ENCODE measurements around the gene ACP4.
"Not testable (repeated sequence)": the region's sequence is repeated elsewhere in the genome, so short reads cannot be mapped to it uniquely, and the experiment has no call there.

ACP4 gene, protein sequence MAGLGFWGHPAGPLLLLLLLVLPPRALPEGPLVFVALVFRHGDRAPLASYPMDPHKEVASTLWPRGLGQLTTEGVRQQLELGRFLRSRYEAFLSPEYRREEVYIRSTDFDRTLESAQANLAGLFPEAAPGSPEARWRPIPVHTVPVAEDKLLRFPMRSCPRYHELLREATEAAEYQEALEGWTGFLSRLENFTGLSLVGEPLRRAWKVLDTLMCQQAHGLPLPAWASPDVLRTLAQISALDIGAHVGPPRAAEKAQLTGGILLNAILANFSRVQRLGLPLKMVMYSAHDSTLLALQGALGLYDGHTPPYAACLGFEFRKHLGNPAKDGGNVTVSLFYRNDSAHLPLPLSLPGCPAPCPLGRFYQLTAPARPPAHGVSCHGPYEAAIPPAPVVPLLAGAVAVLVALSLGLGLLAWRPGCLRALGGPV

DNA sequence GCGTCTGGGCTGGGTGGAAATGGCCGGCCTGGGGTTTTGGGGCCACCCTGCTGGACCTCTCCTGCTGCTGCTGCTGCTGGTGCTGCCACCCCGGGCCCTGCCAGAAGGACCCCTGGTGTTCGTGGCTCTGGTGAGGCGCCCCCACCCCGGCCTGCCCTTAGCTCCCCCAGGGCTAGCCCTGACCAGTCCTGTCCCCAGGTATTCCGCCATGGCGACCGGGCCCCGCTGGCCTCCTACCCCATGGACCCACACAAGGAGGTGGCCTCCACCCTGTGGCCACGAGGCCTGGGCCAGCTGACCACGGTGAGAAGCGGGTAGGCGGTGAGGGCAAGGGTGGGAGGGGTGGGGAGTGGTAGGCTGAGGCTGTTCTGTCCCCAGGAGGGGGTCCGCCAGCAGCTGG, at the start of gene ACP4:
Gene ACP4, plus strand, starts transcription at position 20 of the 400 bp plus-strand sequence. Its CDS starts 0 bp downstream, at position 20.
- DNase-seq, result no peak

DNA sequence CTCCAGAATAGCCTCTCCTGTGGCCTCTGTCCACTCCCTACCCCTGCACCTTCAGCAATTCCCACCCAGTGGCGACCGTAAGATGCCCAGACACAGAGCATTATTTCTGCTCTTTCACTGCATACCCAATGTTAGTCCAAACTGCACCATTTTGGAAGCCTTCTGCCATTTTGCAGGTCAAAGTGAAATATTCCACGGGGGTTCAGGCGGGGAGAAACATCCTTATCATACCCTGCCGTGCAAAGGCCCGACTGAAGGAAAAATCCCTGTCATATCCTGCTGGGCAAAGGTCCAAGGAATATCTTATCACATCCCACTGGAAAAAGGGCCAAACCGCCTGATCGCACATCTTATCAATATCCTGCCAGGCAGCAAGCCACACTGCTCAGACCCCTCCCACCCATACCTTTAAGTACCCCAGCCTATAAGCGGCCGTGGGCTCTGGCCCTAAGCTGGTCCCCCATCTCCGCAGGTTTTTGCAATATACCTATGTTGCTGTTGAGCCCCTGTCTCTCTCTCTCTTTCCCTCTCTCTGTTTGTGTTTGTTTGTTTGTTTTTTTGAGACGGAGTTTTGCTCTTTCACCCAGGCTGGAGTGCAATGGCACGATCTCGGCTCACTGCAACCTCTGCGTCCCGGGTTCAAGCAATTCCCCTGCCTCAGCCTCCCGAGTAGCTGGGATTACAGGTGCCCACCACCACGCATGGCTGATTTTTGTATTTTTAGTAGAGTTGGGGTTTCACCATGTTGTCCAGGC, 48.9 kb upstream of the ACP4 start:
- no peak for DNase-seq

DNA sequence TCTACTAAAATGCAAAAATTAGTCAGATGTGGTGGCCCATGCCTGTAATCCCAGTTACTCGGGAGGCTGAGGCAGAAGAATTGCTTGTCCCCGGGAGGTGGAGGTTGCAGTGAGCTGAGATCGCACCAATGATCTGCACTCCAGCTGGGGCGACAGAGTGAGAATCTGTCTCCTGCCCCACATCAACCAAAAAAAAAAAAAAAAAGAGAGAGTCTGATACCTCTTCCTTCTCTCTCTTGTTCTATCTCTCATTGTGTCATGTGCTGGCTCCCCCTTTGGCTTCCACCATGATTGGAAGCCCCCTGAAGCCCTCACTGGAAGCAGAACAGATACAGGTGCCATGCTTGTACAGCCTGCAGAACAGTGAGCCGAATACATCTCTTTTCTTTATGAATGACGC, 46.7 kb upstream of the ACP4 start:
- DNase-seq, result no peak

DNA sequence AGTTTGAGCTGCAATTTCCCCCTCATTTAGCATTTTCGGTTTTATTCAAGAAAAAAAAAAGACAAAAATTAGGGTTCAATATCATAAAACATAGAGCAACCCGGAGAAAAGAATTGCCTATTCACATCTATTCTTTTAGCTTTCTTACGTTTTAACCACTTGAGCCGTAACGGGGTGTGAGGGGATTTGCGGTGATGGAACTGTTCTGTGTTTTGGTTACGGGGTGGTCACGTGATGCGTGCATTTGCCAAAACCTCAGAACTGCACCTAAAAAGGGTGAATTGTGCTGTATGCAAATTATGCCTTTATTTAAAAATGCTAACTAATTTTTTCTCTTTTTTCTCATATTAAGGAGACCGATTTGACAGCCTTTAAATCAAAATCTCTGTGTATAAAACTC, 45.0 kb upstream of the ACP4 start:
- no peak for DNase-seq

DNA sequence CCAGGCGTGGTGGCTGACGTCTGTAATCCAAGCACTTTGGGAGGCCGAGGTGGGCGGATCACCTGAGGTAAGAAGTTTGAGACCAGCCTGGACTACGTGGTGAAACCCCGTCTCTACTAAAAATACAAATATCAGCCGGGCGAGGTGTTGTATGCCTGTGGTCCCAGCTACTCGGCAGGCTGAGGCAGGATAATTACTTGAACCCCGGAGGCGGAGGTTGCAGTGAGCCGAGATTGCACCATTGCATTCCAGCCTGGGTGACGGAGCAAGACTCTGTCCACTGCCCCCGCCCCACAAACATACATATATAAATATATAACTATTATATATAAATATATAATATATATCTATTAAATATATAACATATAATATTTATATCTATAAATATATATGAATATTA, 43.1 kb upstream of the ACP4 start:
- not testable (repeated sequence) for DNase-seq

DNA sequence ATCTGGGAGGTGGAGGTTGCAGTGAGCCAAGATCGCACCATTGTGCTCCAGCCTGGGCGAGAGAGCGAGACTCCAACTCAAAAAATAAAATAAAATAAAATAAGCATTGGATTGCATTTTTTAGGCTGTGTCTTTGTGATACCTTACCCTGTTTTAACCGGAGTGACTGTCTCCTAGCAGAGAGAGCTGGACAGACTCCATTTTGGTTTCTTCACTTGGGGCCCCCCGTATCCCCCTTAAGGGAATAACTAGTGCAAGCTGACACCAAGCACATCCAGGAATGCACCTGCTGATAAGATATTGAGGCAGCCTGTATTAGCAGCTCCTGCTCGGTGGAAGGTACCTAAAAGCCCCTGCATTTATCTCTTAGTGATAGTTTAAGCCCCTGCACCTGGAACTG, 40.7 kb upstream of the ACP4 start:
- no peak for DNase-seq

DNA sequence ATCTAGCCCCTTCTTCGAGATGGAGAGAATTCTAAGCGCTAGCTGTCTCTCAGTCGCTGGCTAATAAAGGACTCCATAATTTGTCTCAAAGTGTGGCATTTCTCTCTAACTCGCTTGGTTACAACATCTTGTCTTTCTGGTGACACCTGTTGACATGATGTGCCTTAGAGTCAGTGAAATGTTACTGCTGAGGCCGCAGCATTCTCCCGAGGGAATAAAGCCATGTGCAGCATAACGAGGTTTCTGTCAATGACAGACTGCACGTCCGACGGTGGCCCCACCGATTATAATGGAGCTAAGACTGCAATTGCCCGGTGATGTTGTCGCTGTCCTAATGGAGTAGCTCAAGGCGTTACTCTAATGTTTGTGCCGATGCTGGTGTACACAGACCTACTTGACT, 40.2 kb upstream of the ACP4 start:
- no peak for DNase-seq

DNA sequence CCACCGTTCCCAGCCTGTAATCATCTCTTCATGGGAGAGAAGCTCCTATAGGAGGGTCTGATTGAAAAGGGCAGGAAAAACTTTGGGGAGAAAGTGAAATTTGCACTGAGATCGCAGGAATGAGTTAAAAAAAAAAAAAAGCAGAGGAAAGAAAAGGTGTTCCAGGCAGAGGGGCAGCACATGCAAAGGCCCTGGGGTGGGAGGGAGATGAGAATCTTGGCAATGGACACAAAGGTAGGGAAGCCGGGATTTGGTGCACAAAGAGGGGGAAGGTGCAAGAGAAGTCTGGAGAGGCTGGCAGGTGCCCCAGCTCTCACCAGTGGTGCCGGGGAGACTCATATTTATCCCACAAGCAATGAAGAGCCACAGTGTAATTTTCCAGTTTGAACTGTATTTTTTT, 36.3 kb upstream of the ACP4 start:
- DNase-seq, result no peak

DNA sequence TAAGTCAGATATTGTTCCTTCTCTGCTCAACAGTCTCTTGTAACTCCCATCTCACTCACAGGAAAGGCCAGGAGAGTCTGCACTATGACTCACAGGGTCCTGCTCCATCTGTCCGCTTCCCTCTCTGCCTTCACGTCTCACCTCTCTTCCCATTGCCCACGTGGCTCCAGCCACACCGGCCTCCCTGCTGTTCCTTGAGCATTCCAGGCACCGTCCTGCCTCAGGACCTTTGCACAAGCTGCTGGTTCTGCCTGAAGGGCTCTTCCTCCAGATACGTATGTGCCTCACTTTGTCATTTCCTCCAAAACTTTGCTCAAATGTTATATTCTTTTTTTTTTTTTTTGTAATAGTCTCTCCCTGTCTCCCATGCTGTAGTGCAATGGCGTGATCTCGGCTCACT, 34.0 kb upstream of the ACP4 start:
- DNase-seq, result not testable (repeated sequence)

DNA sequence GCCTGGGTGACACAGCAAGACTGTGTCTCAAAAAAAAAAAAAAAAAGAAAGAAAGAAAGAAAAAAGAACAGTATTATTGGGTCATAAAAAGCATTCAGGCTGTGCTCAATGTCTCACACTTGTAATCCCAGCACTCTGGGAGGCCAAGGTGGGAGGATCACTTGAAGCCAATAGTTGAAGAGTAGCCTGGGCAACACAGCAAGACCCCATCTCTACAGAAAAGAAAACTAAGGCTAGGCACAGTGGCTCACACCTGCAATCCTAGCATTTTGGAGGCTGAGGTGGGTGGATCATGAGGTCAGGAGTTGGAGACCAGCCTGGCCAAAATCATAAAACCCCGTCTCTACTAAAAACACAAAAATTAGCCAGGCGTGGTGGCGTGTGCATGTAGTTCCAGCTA, 32.6 kb upstream of the ACP4 start:
- not testable (repeated sequence) for DNase-seq

DNA sequence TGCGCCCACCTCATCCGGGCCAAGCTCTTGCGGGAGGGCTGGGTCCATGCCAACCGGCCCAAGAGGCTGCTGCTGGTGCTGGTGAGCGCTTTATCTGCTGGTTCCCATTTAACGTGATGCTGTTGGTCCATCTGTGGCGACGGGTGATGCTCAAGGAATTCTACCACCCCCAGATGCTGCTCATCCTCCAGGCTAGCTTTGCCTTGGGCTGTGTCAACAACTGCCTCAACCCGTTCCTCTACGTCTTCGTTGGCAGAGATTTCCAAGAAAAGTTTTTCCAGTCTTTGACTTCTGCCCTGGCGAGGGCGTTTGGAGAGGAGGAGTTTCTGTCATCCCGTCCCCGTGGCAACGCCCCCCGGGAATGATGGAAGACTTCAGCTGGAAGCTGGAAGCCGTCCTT, 31.1 kb upstream of the ACP4 start:
- DNase-seq, result not testable (repeated sequence)

DNA sequence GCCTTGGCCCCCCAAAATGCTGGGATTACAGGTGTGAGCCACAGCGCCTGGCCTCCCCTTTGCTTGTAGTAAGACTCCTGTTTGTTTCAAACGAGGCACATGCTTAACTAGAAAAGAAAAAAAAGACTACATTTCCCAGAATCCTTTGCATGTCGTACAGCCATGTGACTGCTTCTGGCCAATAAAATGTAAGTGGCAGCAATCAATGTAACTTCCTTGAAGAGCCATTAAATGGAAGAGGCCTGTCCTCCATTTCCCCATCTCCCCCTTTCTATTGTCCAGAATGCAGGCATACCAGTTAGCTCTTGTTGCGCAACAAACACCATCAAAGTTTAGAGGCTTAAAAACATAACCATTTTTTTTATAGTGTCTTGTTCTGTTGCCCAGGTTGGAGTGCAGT, 30.3 kb upstream of the ACP4 start:
- no peak for DNase-seq

DNA sequence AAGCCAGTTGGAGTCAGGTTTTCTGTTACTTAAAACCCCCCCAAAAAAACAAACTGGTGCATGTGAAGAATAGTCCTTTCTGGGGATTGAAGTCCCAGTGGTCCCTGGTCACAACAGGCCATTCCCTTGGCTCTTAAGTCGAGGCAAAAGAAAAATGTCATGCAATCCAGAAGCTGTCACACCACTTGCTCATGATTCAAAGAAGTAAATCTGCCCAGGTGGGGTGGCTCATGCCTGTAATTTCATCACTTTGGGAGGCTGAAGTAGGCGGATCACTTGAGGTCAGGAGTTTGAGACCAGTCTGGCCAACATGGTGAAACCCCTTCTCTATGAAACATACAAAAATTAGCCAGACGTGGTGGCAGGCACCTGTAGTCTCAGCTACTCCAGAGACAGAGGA, 28.7 kb upstream of the ACP4 start:
- DNase-seq, result not testable (repeated sequence)

DNA sequence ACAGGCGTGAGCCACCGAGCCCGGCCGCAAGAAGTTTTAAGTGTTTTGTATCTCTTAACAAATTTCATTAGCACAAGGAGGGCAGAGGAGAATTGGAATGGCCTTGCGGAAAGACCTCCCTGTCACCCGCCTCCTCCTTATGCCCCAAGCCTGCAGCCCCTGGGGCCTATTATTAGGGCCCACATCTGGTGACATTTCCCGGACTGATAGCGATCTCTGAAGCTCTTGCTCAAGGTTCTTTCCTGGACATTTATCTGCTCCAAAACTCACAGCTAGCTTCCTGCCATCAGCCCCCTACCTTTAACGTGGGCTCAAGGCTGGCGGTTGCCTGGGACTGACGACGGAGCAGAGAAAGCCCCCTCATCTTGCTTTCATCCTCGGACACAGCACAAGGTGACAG, 26.7 kb upstream of the ACP4 start:
- DNase-seq, result not testable (repeated sequence)

DNA sequence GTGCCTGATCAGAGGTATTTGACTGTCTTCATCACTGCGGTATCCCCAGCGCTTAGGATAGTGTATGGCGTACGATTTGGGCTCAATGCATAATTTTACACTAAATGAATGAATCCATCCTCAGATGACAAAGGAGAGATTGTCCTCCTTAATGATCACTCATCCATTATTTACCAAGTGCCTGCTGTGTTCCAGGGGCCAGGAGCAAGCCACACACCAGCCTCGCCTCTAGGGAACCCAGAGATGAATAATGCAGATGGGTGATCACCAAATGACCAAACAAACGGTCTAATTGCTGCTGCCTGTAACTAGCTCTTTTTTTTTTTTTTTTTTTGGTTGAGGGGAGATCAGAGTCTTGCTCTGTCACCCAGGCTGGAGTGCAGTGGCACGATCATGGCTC, 25.8 kb upstream of the ACP4 start:
- DNase-seq, result no peak

DNA sequence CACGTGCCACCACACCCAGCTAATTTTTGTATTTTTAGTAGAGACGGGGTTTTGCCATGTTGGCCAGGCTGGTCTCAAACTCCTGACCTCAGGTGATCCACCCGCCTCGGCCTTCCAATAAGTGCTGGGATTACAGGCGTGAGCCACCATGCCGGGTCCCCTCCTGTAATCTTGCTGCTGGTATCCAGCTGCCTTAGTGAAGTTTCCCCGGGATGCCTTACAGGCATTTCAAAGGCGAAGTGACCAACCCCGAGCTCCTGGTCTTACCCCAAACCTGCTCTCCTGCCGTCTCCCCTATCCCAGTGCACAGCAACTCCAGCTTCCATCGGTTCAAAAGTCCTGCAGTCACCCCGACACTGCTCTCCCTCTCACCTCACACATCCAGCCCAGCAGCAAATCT, 23.5 kb upstream of the ACP4 start:
- DNase-seq, result not testable (repeated sequence)

DNA sequence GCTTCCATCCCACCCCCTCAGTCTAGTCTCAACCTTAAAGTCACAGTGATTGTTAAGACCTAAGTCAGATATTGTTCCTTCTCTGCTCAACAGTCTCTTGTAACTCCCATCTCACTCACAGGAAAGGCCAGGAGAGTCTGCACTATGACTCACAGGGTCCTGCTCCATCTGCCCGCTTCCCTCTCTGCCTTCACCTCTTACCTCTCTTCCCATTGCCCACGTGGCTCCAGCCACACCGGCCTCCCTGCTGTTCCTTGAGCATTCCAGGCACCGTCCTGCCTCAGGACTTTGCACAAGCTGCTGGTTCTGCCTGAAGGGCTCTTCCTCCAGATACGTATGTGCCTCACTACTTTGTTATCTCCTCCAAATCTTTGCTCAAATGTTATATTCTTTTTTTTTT, 23.0 kb upstream of the ACP4 start:
- DNase-seq, result not testable (repeated sequence)

DNA sequence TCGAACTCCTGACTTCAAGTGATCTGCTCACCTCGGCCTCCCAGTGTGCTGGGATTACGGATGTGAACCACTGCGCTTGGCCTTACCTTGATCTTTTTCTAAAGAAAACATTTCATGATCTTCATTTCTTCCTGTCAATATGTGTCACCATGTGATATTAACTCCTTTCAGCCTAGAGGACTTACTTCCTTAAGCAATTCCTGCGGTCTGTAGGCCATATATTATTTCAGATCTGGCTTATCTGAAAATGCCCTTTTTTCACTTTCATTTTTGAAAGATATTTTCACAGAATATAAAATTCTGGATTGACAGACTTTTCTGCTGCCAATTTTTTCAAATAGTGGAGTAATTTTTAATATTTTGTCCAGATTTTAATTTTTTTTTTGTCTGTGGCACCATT, 21.9 kb upstream of the ACP4 start:
- no peak for DNase-seq

DNA sequence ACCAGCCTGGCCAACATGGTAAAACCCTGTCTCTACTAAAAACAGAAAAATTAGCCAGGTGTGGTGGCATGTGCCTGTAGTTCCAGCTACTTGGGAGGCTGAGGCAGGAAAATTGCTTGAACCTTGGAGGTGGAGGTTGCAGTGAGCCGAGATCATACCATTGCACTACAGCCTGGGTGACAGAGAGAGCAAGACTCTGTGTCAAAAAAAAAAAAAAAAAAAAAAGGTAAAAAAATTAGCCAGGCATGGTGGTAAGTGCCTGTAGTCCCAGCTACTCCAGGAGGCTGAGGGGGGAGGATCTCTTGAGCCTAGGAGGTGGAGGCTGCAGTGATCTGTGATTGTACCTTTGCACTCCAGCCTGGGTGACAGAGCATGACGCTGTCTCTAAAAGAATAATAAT, 20.1 kb upstream of the ACP4 start, which contains the start of gene GPR32:
Gene GPR32, plus strand, starts transcription at position 301 of the 400 bp plus-strand sequence. CDS start 137 bp downstream, outside the sequence.
- DNase-seq, result not testable (repeated sequence)

DNA sequence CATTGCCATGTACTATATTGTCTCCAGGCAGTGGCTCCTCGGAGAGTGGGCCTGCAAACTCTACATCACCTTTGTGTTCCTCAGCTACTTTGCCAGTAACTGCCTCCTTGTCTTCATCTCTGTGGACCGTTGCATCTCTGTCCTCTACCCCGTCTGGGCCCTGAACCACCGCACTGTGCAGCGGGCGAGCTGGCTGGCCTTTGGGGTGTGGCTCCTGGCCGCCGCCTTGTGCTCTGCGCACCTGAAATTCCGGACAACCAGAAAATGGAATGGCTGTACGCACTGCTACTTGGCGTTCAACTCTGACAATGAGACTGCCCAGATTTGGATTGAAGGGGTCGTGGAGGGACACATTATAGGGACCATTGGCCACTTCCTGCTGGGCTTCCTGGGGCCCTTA, 19.3 kb upstream of the ACP4 start:
- DNase-seq, result no peak

DNA sequence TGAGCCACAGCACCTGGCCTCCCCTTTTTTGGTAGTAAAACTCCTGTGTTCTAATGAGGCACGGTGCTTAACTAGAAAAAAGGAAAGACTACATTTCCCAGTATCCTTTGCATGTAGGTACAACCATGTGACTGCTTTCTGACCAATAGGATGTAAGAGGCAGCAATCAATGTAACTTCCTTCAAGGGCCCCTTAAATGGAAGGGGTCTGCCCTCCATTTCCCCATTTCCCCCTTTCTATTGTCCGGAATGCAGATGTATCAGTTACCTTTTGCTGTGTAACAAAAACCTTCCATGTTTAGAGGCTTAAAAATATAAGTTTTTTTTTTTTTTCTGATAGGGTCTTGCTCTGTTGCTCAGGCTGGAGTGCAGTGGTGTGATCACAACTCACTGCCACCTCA, 17.7 kb upstream of the ACP4 start:
- DNase-seq, result no peak

DNA sequence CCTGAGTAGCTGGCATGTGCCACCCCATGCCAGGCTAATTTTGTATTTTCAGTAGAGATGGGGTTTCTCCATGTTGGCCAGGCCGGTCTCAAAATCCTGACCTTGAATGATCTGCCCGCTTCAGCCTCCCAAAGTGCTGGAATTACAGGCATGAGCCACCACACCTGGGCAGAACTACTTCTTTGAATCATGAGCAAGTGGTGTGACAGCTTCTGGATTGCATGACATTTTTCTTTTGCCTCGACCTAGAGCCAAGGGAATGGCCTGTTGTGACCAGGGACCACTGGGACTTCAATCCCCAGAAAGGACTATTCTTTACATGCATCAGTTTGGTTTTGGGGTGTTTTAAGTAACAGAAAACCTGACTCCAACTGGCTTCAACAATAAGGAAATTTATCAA, 17.3 kb upstream of the ACP4 start:
- DNase-seq, result not testable (repeated sequence)

DNA sequence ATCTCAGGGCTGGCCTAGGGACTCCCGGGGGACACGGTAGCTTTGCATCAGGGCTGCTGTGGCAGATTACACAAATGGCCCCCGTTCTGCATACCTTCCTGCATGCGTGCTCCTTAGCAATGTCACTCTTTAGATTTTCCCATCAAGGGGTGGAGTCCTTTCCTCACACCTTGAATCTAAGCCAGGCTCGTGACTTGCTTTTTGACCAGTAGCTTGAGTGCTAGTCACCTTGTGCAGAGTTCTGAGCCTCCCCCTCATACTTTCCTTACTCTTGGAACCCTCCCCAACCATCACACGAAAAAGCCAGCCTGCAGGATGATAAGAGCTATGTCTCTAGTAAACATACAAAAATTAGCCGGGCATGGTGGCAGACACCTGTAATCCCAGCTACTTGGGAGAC, 16.8 kb upstream of the ACP4 start:
- not testable (repeated sequence) for DNase-seq

DNA sequence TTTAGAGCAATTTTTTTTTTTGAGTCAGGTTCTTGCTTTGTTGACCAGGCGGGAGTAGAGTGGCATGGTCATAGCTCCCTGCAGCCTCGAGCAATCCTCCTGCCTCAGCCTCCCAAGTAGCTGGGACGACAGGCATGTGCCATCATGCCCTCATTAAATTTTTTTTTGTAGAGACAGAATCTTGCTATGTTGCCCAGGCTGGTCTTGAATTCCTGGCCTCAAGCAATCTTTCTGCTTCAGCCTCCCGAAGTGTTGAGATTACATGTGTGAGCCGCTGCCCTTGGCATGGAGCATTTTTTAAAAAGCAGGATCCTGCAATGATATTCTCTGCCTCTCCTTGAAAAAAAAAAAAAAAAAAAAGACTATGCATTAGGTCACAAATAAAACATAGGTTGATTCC, 14.1 kb upstream of the ACP4 start:
- DNase-seq, result no peak
